HCT116 (cell line): Measurements from ENCODE around the gene ALDH1L2. TPM values are rescaled to one million over a fixed set of nuclear protein-coding genes. Genes with fewer than 3 reads are reported as not detected.

Experiments used
- ATAC-seq: fragments of 200-7000 bp; cut with Tn5 transposase; 2 replicates; pipeline ENCODE4 v1.9.1; 2020; ENCODE audit warnings: mild to moderate bottlenecking, moderate library complexity
- BruUV-seq: library from RNA; stranded (reverse); fragments of 400-500 nt; replicated peaks from 2 replicates; lab custom pipeline; 2021; lab: Mats Ljungman, UMichigan
- CTCF ChIA-PET: fragments of 300-600 bp; sonication (Branson Sonifier 250); formaldehyde crosslinking; loops from one replicate; lab custom pipeline; 2021; ENCODE audit warnings: antibody characterized with exemption; lab: Charles Lee
- POLR2A ChIA-PET: fragments of 300-600, 350-600 bp; sonication (Branson Sonifier 250); formaldehyde crosslinking; loops from one replicate; lab custom pipeline; 2021; ENCODE audit warnings: antibody characterized with exemption; lab: Charles Lee
- RAD21 ChIA-PET, 2 experiments: fragments of 300-600 bp; sonication (Branson Sonifier 250); formaldehyde crosslinking; loops; one replicate each; lab custom pipeline; 2023; ENCODE audit warnings: low total read pairs in 2 of 2; ENCODE audit not compliant: uncharacterized antibody in 2 of 2, unreplicated experiment in 2 of 2, low non-redundant PET in 1 of 2; lab: Charles Lee
- DNase-seq: peaks from one replicate; pipeline ENCODE4 v3.0.0-alpha.2; 2010; ENCODE audit warnings: low read depth, low spot score
- H2AFZ ChIP-seq: fragments of 200-600 bp; shearing (Covaris generic), sonication (generic); 2 replicates; pipeline ENCODE4 v1.6.1; 2017; ENCODE audit warnings: low read depth, mixed run types, mixed read lengths, antibody characterized with exemption, low read length; ENCODE audit not compliant: poor library complexity, severe bottlenecking
- H3K27ac ChIP-seq: 2 replicates; pipeline ENCODE4 v1.5.1; 2012; ENCODE audit warnings: low read depth, low read length
- H3K27me3 ChIP-seq: fragments of 200-600 bp; sonication (generic); 2 replicates; pipeline ENCODE4 v1.6.1; 2016; ENCODE audit warnings: mixed run types, low read length, mixed read lengths; ENCODE audit not compliant: insufficient read depth
- H3K36me3 ChIP-seq, 2 experiments: fragments of 200-500 bp in 1 of 2; fragments of 200-600 bp in 1 of 2; sonication (Bioruptor generic) in 1 of 2; sonication (generic) in 1 of 2; 2 replicates each; pipeline versions ENCODE4 v1.5.1 to v1.6.1; 2014 to 2016; ENCODE audit warnings: low read length in 2 of 2, inconsistent platforms in 1 of 2, mixed read lengths in 1 of 2, mixed run types in 1 of 2; ENCODE audit not compliant: insufficient read depth in 2 of 2, control insufficient read depth in 1 of 2
- H3K4me1 ChIP-seq, 2 experiments: fragments of 200-600 bp in 1 of 2; sonication (generic) in 1 of 2; 2 replicates each; pipeline versions ENCODE4 v1.5.1 to v1.6.1; 2012 to 2017; ENCODE audit warnings: low read length in 2 of 2, inconsistent platforms in 1 of 2, mild to moderate bottlenecking in 1 of 2, mixed read lengths in 1 of 2, mixed run types in 1 of 2, moderate library complexity in 1 of 2; ENCODE audit not compliant: insufficient read depth in 2 of 2, control insufficient read depth in 1 of 2
- H3K4me2 ChIP-seq: fragments of 200-600 bp; sonication (generic); 2 replicates; pipeline ENCODE4 v1.6.1; 2017; ENCODE audit warnings: mixed run types, low read length, mixed read lengths
- H3K4me3 ChIP-seq, 2 experiments: fragments of 200-600 bp in 1 of 2; sonication (generic) in 1 of 2; replicated peaks in 1 of 2; 2 replicates each; pipeline ENCODE4 v1.5.1; 2011 to 2016; ENCODE audit warnings: low read length in 2 of 2, control low read depth in 1 of 2, low read depth in 1 of 2, mild to moderate bottlenecking in 1 of 2, mixed read lengths in 1 of 2, mixed run types in 1 of 2
- H3K79me2 ChIP-seq: fragments of 200-600 bp; sonication (generic); 2 replicates; pipeline ENCODE4 v1.6.1; 2017; ENCODE audit warnings: mild to moderate bottlenecking, mixed run types, low read length, moderate library complexity, mixed read lengths; ENCODE audit not compliant: insufficient read depth
- H3K9ac ChIP-seq: fragments of 200-600 bp; sonication (generic); 2 replicates; pipeline ENCODE4 v1.6.1; 2016; ENCODE audit warnings: low read length, mixed read lengths
- H3K9me2 ChIP-seq: fragments of 200-600 bp; sonication (generic), shearing (Covaris generic); 2 replicates; pipeline ENCODE4 v1.6.1; 2017; ENCODE audit warnings: mixed run types, mild to moderate bottlenecking, moderate library complexity; ENCODE audit not compliant: insufficient read depth
- H3K9me3 ChIP-seq, 2 experiments: fragments of 200-500 bp in 1 of 2; fragments of 200-600 bp in 1 of 2; sonication (Bioruptor generic) in 1 of 2; sonication (generic) in 1 of 2; 2 replicates each; pipeline ENCODE4 v1.6.1; 2014 to 2017; ENCODE audit warnings: low read length in 2 of 2, mixed read lengths in 2 of 2, inconsistent platforms in 1 of 2, low read depth in 1 of 2, mild to moderate bottlenecking in 1 of 2, mixed run types in 1 of 2, moderate library complexity in 1 of 2; ENCODE audit not compliant: control insufficient read depth in 1 of 2, insufficient read depth in 1 of 2
- H4K20me1 ChIP-seq: fragments of 200-600 bp; sonication (generic), shearing (Covaris generic); 2 replicates; pipeline ENCODE4 v1.6.1; 2017; ENCODE audit warnings: mixed run types, mild to moderate bottlenecking, moderate library complexity; ENCODE audit not compliant: insufficient read depth
- CTCF ChIP-seq, 3 experiments: fragments of 200-600 bp in 1 of 3; sonication (generic) in 1 of 3; IDR thresholded peaks in 2 of 3; conservative IDR thresholded peaks in 1 of 3; 2 replicates each; pipeline ENCODE4 v1.5.1; 2012 to 2017; ENCODE audit warnings: low read depth in 2 of 3, low read length in 2 of 3, antibody characterized with exemption in 1 of 3, borderline replicate concordance in 1 of 3, control low read depth in 1 of 3, mild to moderate bottlenecking in 1 of 3, mixed read lengths in 1 of 3, mixed run types in 1 of 3, moderate library complexity in 1 of 3; ENCODE audit not compliant: insufficient read depth in 1 of 3
- EZH2 ChIP-seq: fragments of 200-600 bp; sonication (generic); IDR thresholded peaks from 2 replicates; pipeline ENCODE4 v1.6.1; 2017; ENCODE audit warnings: antibody characterized with exemption, mixed run types
- EZH2phosphoT487 ChIP-seq: fragments of 200-600 bp; IDR thresholded peaks from 2 replicates; pipeline ENCODE4 v1.6.1; 2018; ENCODE audit warnings: antibody characterized with exemption, borderline replicate concordance
- FOSL1 ChIP-seq: IDR thresholded peaks from 2 replicates; pipeline ENCODE4 v1.6.1; 2012; ENCODE audit warnings: low read depth
- JUND ChIP-seq: IDR thresholded peaks from 2 replicates; pipeline ENCODE4 v1.6.1; 2012
- MAX ChIP-seq: IDR thresholded peaks from 2 replicates; pipeline ENCODE4 v1.6.1; 2012
- POLR2A ChIP-seq: IDR thresholded peaks from 2 replicates; pipeline ENCODE4 v1.7.0; 2011; ENCODE audit warnings: borderline replicate concordance; ENCODE audit not compliant: insufficient read depth, insufficient read length; ENCODE audit errors: extremely low read depth
- SIN3A ChIP-seq: IDR thresholded peaks from 2 replicates; pipeline ENCODE4 v1.6.1; 2012; ENCODE audit warnings: low read depth
- TCF7L2 ChIP-seq: IDR thresholded peaks from 2 replicates; pipeline ENCODE4 v1.7.0; 2011; ENCODE audit warnings: borderline replicate concordance, inconsistent platforms; ENCODE audit not compliant: insufficient read depth, insufficient read length; ENCODE audit errors: extremely low read depth
- ZBTB33 ChIP-seq: IDR thresholded peaks from 2 replicates; pipeline ENCODE4 v1.6.1; 2011; ENCODE audit warnings: mild to moderate bottlenecking, low read length, moderate library complexity; ENCODE audit not compliant: insufficient replicate concordance; ENCODE audit errors: extremely low read depth
- ZNF274 ChIP-seq: fragments of 200-500 bp; sonication (Bioruptor generic); IDR thresholded peaks from 2 replicates; pipeline ENCODE4 v1.6.1; 2014; ENCODE audit warnings: mild to moderate bottlenecking, low read depth, low read length, inconsistent platforms
- intact Hi-C: fragments of 100-400 bp; cut with micrococcal nuclease; formaldehyde crosslinking; loops from 2 replicates; pipeline ENCODE4 v1.10.0; 2022
- total RNA-seq: library from RNA; stranded (reverse); gene quantifications from one replicate; pipeline ENCODE4 v1.2.1, GENCODE V29; 2021; ENCODE audit not compliant: unreplicated experiment

The ALDH1L2 gene
- total RNA-seq, 1 experiment from 2014 or later, result 1.5 TPM

GRCh38 chr12:105024928-105025327, 59.3 kb downstream of the ALDH1L2 start:
- no TSS peak for BruUV-seq
- Histone ChIP-seq H3K9me3 (no peaks in the 10 kb centered on the region), H4K20me1 (no peaks in the 10 kb centered on the region), H3K36me3 (no peaks in the 10 kb centered on the region), H3K27me3 (no peaks in the 10 kb centered on the region), H3K27ac (no peak overlapping the region), H3K4me1 (no peaks in the 10 kb centered on the region), H3K9ac (no peak overlapping the region), H2AFZ (no peak overlapping the region), H3K4me3 (no peak overlapping the region), H3K9me2 (no peaks in the 10 kb centered on the region), H3K4me2 (no peak overlapping the region), H3K79me2 (no peaks in the 10 kb centered on the region)
- DNase-seq (no peak), ATAC-seq (no peak)
- TF ChIP-seq POLR2A, result no peak
- TF ChIP-seq ZNF274, result no peak
- no peak for TF ChIP-seq EZH2phosphoT487
- no peak for TF ChIP-seq EZH2
- no peak for TF ChIP-seq JUND
- TF ChIP-seq MAX, result no peak
- TF ChIP-seq ZBTB33, result no peak
- TF ChIP-seq TCF7L2, result no peak
- no peak for TF ChIP-seq FOSL1
- TF ChIP-seq SIN3A, result no peak
- TF ChIP-seq CTCF (IDR thresholded peaks at IDR 0.05 in 2 of 3, conservative IDR thresholded peaks at IDR 0.05 in 1 of 3; ENCODE audit: borderline replicate concordance in 1 of 3, insufficient read depth in 1 of 3, low read depth in 2 of 3, low read length in 2 of 3), result no peak
- POLR2A ChIA-PET, result no interaction called here
- CTCF ChIA-PET, result no interaction called here
- RAD21 ChIA-PET, result no interaction called here
- intact Hi-C loops, result no loop called here
